Lung (tissue), 12 donors: ENCODE data around the gene ABLIM2. TPM values are rescaled to one million over a fixed set of nuclear protein-coding genes. Genes with fewer than 3 reads are reported as not detected.

Source experiments
- ATAC-seq: fragments of 200-7000 bp; cut with Tn5 transposase; one replicate; pipeline ENCODE4 v1.9.1; 2020; ENCODE audit warnings: moderate number of reproducible peaks; ENCODE audit not compliant: insufficient read depth, low FRiP score
- DNase-seq, 3 donors: peaks; one replicate each; pipeline ENCODE4 v3.0.0-alpha.2; 2013 to 2017
- H3K27ac ChIP-seq, 2 donors: one replicate each; pipeline ENCODE4 v1.5.1; 2013; ENCODE audit warnings: mild to moderate bottlenecking in 2 of 2, moderate library complexity in 2 of 2, control low read depth in 1 of 2, inconsistent platforms in 1 of 2, low read depth in 1 of 2, low read length in 1 of 2
- H3K27me3 ChIP-seq, 3 donors: one replicate each; pipeline ENCODE4 v1.5.1; 2013; ENCODE audit warnings: low read length in 2 of 3; ENCODE audit not compliant: control insufficient read depth in 3 of 3, insufficient read depth in 3 of 3
- H3K36me3 ChIP-seq, 4 donors: one replicate each; pipeline ENCODE4 v1.5.1; 2013; ENCODE audit warnings: low read length in 4 of 4, mild to moderate bottlenecking in 1 of 4, moderate library complexity in 1 of 4; ENCODE audit not compliant: control insufficient read depth in 4 of 4, insufficient read depth in 4 of 4
- H3K4me1 ChIP-seq, 5 donors: one replicate each; pipeline ENCODE4 v1.5.1; 2013; ENCODE audit warnings: low read length in 5 of 5, mild to moderate bottlenecking in 2 of 5, moderate library complexity in 1 of 5; ENCODE audit not compliant: control insufficient read depth in 5 of 5, insufficient read depth in 5 of 5
- H3K4me3 ChIP-seq: one replicate; pipeline ENCODE4 v1.5.1; 2013; ENCODE audit warnings: mild to moderate bottlenecking, control low read depth, moderate library complexity
- H3K9ac ChIP-seq, 2 donors: one replicate each; pipeline ENCODE4 v1.5.1; 2013; ENCODE audit warnings: low read length in 2 of 2, control low read depth in 1 of 2; ENCODE audit not compliant: insufficient read depth in 1 of 2
- H3K9me3 ChIP-seq, 4 donors: one replicate each; pipeline ENCODE4 v1.5.1; 2013; ENCODE audit warnings: low read length in 3 of 4, mild to moderate bottlenecking in 1 of 4, moderate library complexity in 1 of 4; ENCODE audit not compliant: control insufficient read depth in 4 of 4, insufficient read depth in 3 of 4
- CTCF ChIP-seq: IDR thresholded peaks from 2 replicates; pipeline ENCODE4 v1.5.1; 2012; ENCODE audit warnings: mild to moderate bottlenecking; ENCODE audit errors: control extremely low read depth, extremely low read depth
- WGBS, 2 donors: extraction: QIAGEN DNeasy Blood & Tissue Kit; methylation state at CpG; one replicate each; pipeline ENCODE4 v1.1.7; 2013; 5-methylcytosine and 5-hydroxymethylcytosine counted together
- polyA plus RNA-seq, 2 donors: library from polyadenylated mRNA; stranded (reverse); fragments of 200-250 nt; gene quantifications; one replicate each; pipeline ENCODE4 v1.2.1, GENCODE V29; 2013
- total RNA-seq, 2 donors: library from RNA; depleted of rRNA in 1 of 2; stranded (reverse); fragments of >200 nt in 1 of 2; gene quantifications; one replicate each; pipeline ENCODE4 v1.2.1, GENCODE V29; 2014 to 2021
- donor health status: control.
- donor health status: control.
- donor health status: Bipolar disorder and iron deficiency.
- donor health status: healthy.
- donor health status: DM: yes; HTN: yes; CAD: no.

Gene ABLIM2
- total and polyA plus RNA-seq, 4 donors = 1.7 to 10.9 (median 5.2) TPM

- Histone ChIP-seq H3K4me3 (no peak overlapping the region), H3K27me3 (peaks cover 0 to 4% (median 0%) of the 10 kb centered on the region in 3 donors), H3K9ac (no peak overlapping the region), H3K4me1 (peaks cover 0 to 1% (median 0%) of the 10 kb centered on the region in 5 donors), H3K9me3 (peaks cover 0 to 7% (median 1%) of the 10 kb centered on the region in 4 donors), H3K36me3 (no peaks in the 10 kb centered on the region), H3K27ac (no peak overlapping the region)
- 88 to 95% methylated on average over 1 of the region's 1 CpG for WGBS, 2 donors
- no peak for TF ChIP-seq CTCF
- ATAC-seq (no peak), DNase-seq (no peak)
Observed at GRCh38 chr4:8168232-8168631, 9.6 kb upstream of the ABLIM2 start.

GRCh38 chr4:8167815-8168214 is 9.2 kb upstream of the ABLIM2 start:
- DNase-seq (no peak), ATAC-seq (peak; percentile 53)
- H3K9ac ChIP-seq = no peak overlapping the region
- peaks cover 0 to 7% (median 1%) of the 10 kb centered on the region in 4 donors for H3K9me3 ChIP-seq
- peaks cover 0 to 4% (median 0%) of the 10 kb centered on the region in 3 donors for H3K27me3 ChIP-seq
- peaks cover 0 to 1% (median 0%) of the 10 kb centered on the region in 5 donors for H3K4me1 ChIP-seq
- H3K27ac ChIP-seq = no peak overlapping the region
- no peak for TF ChIP-seq CTCF
- WGBS, 2 donors = 12 to 15% methylated on average over 2 of the region's 2 CpGs
- H3K36me3 ChIP-seq = no peaks in the 10 kb centered on the region
- H3K4me3 ChIP-seq = no peak overlapping the region

- H3K4me3 ChIP-seq = no peak overlapping the region
- no peak for ATAC-seq
Observed at GRCh38 chr4:8167291-8167690, 8.7 kb upstream of the ABLIM2 start.

More at GRCh38 chr4:8167291-8167690, 8.7 kb upstream of the ABLIM2 start:
- DNase-seq = no peak
- Histone ChIP-seq H3K36me3 (no peaks in the 10 kb centered on the region), H3K27ac (no peak overlapping the region), H3K4me1 (peaks cover 0 to 1% (median 0%) of the 10 kb centered on the region in 5 donors), H3K9ac (no peak overlapping the region), H3K27me3 (peaks cover 0 to 4% (median 0%) of the 10 kb centered on the region in 3 donors), H3K9me3 (peaks cover 0 to 7% (median 1%) of the 10 kb centered on the region in 4 donors)
- TF ChIP-seq CTCF = no peak
- whole genome bisulfite sequencing, 2 donors = 19 to 37% methylated on average over 2 of the region's 2 CpGs
